HG02870 (cell line): ENCODE data around the gene CHTF18.
A peak's percentile ranks its signal among the peaks of the same experiment; 100 is the strongest.
"Not testable (repeated sequence)": the region's sequence is repeated elsewhere in the genome, so short reads cannot be mapped to it uniquely, and the experiment has no call there.

Source experiments
- ATAC-seq: cut with Tn5 transposase; IDR thresholded peaks from one replicate; pipeline ENCODE4 v1.9.1; 2021; ENCODE audit warnings: mild to moderate bottlenecking, moderate library complexity; ENCODE audit not compliant: unreplicated experiment

Gene CHTF18

DNA sequence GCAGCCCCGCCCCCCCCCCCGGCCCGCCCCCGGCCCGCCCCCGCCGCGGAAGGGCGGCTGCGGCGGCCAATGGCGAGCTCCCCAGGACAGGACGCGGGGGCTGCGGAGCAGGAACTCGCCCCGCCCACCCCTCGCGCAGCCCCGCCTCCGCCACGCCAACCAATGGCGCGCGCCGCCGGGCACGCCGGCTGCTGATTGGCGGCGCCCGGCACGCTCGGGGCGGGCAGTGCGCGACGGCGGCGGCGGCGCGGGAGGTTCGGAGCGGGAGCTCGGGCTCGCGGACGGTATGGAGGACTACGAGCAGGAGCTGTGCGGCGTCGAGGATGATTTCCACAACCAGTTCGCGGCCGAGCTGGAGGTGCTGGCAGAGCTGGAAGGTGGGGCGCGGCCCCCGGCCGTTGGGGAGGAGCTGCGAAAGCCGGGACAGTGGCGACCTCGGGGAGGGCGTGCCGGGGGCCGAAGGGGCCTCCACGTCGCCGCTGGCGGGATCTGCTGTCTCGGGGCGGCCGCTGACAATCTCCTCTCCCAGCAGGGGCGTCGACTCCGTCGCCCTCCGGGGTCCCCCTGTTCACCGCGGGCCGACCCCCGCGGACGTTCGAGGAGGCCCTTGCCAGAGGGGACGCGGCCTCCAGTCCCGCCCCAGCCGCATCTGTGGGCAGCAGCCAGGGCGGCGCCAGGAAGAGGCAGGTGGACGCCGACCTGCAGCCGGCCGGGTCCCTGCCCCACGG is at the start of gene CHTF18:
Gene CHTF18 (plus strand): TSS at position 222 of the 728 bp plus-strand sequence. CDS start 65 bp downstream, at position 287.
- ATAC-seq, result peak; percentile 69

DNA sequence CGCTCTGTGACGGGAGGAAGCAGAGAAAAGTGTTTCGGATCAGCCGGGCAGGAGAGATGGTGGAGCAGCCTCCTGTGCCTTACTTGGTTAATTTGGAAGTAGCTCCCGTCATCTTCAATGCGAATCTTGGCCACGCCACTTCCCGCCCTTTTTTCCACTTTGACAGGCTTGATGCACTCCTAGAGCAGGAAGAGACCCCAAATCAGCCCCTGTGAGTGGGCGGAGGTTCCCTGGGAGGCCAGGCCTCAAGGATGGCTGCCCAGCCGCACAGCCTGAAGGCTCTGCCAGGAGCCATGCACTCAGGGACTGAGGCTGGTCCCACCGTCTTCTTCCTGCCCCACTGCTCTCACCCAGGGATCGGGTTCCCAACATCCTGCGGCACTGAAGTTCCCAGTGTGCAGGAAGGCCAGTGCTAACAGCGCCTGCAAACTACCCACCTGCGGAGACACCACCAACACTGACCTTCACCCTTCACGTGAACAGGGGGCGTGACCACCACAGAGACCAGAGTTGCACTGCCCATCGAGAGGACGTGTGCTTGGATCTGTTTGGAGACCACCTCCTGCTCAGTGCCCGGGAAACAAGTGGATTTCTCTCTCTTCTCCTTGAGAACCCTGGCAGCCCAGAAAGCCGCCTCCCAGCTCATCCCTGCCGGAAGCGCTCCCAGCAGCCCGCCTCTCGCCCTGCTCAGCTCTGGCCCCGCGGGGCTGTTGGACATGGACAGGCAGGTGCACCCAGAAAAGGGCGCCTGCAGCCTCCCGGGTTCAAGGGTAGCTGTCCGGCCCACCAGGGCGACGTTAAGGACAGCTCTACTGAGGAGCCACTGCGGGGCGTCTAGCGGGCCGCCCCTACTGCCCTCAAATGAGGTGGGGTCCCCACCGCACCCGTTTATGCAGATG is 48.6 kb upstream of the CHTF18 start:
- no peak for ATAC-seq

DNA sequence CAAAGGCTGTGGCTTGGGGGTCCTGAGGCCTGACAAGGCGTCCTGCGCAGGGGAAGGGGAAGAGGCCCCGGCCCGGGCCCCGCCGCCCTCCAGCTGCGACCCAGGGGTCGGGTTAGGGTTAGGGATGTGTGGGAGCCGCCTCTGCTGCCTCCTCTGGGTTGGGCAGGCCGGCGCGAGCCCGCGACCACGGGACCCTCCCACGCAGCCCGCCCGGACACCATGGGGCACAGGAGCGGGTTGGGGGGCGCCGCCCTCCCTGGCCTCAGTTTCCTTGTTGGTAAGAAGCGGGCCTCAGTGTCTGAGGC is 48.0 kb upstream of the CHTF18 start:
- no peak for ATAC-seq

DNA sequence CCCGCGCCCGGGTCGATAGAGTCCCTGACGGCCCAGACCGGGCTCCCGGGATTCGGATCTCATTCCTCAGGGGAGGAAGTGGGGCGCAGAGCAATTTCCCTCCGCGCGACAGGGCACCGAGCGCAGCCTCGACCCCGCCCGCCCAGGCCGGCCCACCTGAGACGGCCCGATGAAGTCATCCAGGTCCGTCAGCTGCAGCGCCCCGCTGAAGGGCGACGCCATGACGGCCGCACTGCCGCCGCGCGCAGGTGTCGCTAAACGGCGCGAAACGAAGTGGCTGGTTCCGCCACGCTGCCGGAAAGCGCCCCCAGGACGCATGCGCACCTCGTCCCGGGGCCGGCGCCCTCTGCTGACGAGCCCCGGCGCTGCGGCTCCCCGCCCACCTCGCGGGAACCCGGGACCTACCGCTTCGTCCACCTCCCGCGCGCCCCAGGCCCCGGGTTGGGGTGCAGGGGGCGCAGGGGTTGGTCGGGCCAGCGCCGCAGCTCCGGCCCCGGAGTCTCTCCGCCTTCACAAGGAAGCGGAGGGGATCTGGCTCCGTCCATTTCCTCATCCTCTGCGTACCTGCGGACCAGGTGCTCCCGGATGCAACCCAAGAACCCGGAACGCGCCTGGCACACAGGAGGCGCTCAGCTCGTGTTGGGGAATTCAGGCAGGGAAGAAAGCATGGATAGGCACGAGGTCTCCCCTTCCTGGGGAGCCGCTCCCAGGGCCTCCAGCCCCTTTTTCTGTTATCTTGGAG is 47.5 kb upstream of the CHTF18 start, which contains the start of gene CIAO3:
Gene CIAO3 (minus strand): TSS at position 234 of the 742 bp plus-strand sequence. CDS start 12 bp downstream, at position 222.
- ATAC-seq, result no peak

DNA sequence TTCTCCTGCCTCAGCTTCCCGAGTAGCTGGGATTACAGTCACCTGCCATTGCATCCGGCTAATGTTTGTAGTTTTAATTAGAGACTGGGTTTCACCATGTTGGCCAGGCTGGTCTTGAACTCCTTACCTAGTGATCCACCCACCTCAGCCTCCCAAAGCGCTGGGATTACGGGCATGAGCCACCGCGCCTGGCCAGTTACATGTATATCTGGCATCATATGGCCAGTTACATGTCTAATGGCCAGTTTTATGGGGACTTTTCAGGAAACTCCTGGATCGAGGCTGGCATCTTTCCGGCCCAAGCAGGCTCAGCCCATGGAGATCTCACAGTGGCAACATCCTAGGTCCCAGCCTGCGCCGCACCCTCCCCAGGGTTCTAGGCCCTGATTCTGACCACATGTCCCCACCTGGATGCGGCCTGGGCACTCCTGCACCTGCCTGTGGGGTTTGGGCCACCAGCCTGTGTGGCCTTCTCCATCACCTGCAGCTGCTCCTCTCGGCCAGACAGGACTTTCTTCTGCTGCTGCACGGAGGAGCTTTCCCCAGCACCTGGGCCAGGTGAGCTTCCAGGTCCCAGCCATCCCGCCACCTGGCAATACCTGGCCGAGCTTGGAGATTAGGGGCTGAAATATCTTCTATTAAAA is 46.3 kb upstream of the CHTF18 start:
- no peak for ATAC-seq

DNA sequence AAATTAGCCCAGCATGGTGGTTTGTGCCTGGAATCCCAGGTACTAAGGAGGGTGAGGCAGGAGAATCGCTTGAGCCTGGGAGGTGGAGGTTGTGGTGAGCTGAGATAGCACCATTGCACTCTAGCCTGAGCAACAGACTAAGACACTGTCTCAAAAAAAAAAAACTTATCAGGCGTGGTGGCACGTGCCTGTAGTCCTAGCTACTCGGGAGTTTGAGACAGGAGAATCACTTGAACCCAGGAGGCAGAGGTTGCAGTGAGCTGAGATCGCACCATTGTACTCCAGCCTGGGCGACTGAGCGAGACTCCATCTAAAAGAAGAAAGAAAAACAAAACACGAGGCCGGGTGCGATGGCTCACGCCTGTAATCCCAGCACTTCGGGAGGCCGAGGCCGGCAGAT is 45.5 kb upstream of the CHTF18 start:
- not testable (repeated sequence) for ATAC-seq

DNA sequence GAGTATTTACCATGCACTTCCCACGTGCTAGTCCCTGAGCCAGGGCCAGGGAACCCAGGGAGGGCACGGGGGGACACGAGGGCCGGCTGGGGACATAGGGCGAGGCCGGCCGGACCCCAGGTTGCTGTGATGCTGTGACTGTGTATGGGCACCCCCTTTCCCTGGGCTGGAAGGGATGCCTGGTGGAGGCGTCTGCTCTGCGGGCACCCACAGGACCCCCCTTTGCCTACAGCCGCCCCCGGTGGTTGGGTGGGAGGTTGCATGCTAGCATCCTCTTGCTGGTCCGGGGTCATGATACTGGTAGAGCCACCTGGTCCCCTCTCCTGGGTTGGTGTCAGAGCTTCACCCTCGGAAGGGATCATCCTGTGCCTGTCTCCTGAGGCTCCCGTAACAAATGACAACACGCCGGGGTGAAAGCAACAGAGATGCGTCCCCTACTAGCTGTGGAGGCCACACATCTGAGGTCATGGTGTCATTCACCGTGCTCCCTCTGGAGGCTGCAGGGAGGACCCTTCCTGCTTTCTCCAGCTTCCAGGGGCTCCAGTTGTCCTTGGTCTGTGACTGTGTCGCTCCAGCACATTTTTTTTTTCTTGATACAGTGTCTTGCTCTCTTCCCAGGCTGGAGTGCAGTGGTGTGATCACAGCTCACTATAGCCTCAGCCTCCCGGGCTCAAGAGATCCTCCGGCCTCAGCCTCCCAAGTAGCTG is 44.5 kb upstream of the CHTF18 start:
- no peak for ATAC-seq

DNA sequence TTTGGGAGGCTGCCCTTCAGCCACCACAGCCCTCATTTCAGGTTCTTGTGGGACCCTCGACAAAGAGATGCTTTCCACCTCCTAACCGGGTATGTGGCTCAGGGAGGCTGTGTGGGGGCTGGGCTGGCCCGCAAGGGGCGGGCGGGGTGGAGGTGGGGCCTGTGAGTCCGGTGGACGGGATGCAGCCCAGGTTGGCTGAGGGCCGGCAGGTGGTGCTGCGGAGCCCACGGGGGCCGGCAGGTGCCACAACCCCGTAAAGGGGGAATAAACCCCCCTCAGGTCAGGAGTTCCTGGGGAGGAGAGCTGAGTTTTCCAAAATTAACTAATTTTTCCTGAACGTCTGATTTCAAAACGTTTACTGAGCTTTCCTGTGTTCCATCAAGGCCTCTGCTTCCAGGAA is 42.7 kb upstream of the CHTF18 start:
- no peak for ATAC-seq

DNA sequence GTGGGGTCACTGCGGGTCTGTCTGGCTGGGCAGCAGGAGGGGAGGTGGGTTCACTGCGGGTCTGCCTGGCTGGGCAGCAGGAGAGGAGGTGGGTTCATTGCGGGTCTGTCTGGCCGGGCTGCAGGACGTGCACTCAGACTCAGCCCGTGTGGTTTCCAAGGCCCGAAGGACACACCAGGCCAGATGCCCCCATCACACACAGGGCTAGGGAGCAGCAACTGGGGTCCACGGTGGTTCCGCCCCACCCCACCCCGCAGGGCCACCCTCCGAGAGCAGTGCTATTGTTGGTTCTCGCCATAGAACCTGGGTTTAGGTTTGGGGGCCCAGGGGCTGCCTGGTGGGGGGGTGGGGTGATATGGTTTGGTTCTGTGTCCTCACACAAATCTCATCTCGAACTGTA is 41.8 kb upstream of the CHTF18 start:
- ATAC-seq, result no peak

DNA sequence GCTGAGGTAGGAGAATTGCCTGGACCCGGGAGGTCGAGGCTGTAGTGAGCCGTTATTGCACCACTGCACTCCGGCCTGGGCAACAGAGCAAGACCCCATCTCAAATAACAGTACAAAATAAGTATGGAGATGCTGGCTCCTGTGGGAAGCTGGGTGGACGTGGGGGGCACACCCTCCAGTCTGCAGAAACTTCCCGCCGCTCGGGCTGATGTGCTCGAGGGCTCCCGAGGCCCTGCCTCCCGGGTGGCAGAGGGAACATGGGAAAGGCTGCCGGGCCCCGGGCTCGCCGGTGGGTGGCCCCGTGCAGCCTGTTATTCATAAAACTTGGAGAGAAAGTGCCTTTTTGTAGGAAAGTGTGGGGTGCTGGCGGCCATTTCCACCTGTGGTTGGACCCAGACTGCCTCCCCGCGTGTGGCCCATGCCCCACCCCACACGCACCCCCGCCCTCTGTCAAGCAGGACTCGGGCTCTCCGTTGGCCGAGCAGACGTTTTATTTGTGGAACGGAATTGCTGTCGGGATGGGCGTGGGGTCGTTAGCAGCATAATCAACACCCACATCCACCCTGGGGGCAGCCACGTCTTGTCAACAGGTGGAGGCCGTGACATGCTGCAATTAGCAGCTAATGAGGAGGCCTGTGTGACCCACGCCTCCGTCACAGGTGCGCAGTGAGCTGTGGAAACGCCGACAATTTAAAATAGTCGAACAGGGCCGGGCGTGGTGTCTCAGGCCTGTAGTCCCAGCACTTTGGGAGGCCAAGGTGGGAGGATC is 40.3 kb upstream of the CHTF18 start:
- no peak for ATAC-seq

DNA sequence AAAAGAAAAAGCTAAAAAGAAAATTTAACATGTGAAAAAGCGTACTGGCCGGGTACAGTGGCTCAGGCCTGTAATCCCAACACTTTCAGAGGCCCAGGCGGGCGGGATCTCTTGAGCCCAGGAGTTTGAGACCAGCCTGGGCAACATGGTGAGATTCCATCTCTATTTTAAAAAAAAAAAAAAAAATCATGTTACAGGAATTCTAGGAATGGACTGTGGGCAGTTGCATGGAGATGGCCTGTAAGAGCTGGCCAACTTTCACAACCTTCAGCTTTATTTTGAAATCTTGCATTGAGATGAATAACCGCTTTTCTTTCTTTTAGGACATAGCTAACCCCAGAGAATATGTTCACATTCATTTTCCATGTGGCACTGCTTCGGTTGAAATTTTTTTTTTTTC is 39.4 kb upstream of the CHTF18 start:
- no peak for ATAC-seq

DNA sequence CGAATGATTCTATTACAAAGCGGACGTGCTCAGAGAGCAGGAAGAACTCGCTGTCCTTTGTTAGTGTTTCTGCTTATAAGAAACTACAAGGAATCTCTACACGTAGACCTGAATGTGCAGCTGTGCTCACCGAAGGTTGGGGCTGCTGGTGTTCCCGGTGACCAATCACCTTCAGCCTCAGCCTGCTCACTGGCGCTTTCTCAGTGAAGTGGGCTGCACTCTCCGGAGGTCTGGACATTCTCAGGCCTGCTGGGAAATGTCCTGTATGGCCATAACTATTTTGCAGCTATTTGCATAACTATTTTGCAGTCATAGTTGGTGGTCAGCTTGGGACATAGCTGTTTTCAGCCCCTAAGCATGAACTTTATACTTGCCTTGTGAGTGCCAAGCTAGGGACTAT is 37.9 kb upstream of the CHTF18 start:
- no peak for ATAC-seq

DNA sequence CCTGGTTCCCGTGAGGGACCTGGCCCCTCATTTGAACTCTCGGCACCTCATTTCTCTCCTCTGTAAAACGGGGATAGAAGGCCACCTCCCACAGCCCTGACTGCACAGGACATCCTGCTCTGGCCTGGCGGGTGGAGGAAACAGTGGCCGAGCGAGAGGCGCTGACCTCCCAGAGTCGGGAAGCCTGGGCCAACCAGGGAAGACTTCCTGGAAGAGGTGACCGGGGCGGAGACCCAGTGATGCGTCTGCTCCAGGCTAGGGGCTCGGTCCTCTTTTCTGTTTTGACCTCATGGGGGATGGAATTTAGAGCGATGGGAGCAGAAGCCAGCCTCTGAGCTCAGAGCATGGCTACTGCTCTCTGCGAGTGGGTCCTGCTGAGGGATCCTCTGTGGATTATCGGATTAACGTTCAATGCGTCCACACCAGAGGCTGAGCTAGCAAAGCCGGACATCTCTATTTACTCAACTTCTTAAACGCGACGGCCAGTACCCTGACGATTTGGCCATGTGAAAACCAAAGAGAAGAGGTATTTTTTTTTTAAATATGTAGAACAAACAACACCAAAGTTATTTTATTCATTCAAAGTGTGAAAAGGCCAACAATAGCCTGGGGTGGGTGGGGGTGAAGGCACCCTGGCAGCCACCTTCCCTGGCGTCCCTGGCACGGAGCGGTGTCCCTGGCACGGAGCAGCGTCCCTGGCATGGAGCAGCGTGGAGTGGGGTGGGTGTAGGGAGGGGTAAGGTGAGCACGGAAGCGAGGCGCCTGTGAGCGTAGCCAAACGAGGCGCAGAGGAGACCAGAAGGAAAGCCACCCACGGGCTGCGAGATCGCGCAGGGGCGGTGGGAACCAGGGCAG is 37.0 kb upstream of the CHTF18 start:
- no peak for ATAC-seq

DNA sequence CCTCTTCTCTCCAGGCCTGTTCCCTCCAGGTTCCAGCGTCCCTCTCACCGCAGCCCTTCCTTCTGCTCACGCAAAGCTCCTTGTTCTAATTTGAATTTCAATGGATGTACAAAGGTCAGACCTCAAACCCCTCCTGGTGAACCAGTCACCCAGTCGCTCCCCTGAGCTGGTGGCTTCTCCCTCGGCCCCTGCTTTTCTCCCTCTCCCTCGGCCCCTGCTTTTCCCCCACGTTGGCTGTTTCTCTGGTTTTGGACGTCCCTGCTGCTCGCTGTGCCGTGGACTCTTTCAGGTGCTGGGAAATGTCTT is 36.5 kb upstream of the CHTF18 start:
- no peak for ATAC-seq

DNA sequence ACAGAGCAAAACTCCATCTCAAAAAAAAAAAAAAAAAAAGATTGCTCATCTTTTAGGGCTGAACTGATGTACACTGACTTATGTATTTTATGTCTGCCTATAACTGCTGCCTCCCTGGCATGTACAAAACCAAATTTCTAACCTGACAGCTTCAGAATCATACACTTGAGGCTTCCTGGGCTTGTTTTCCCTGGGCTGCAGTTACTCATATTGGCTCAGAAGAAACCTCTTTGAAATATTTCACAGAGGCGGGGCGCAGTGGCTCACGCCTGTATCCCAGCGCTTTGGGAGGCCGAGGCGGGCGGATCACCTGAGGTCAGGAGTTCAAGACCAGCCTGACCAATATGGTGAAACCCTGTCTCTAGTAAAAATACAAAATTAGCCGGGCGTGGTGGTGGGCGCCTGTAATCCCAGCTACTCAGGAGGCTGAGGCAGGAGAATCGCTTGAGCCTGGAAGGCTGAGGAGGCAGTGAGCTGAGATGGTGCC is 34.3 kb upstream of the CHTF18 start:
- ATAC-seq, result not testable (repeated sequence)

DNA sequence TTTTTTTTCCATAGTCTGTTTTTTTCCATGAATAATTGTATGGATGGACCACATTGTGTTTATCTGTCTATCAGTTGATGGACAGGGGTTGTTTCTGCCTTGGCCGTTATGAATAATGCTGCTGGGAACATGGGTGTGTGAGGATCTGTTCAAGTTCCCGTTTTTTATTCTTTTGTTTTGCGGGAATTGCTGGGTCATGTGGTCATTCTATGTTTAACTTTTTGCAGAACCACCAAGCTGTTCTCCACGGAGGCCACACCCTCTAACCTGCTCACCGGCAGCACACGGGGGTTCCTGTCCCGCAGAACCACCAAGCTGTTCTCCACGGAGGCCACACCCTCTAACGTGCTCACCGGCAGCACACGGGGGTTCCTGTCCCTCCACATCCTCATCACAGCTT is 33.8 kb upstream of the CHTF18 start:
- ATAC-seq, result no peak

DNA sequence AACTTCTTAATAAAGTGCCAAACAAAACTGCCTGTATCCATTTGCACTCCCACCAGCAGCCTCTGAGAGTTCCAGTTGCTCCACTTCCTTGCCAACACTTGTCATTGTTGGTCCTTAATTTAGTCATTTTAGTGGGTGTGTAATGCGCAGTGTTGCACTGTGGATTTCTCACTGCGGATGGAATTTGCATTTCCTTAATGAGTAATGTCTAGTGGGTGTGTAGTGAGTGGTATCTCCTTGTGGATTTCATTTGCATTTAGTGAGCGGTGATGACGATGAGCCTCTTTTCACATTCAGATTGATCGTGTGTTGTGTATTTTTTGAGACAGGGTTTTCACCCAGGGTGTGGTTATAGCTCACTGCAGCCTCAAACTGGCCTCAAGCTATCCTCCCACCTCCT is 32.0 kb upstream of the CHTF18 start:
- ATAC-seq, result no peak

DNA sequence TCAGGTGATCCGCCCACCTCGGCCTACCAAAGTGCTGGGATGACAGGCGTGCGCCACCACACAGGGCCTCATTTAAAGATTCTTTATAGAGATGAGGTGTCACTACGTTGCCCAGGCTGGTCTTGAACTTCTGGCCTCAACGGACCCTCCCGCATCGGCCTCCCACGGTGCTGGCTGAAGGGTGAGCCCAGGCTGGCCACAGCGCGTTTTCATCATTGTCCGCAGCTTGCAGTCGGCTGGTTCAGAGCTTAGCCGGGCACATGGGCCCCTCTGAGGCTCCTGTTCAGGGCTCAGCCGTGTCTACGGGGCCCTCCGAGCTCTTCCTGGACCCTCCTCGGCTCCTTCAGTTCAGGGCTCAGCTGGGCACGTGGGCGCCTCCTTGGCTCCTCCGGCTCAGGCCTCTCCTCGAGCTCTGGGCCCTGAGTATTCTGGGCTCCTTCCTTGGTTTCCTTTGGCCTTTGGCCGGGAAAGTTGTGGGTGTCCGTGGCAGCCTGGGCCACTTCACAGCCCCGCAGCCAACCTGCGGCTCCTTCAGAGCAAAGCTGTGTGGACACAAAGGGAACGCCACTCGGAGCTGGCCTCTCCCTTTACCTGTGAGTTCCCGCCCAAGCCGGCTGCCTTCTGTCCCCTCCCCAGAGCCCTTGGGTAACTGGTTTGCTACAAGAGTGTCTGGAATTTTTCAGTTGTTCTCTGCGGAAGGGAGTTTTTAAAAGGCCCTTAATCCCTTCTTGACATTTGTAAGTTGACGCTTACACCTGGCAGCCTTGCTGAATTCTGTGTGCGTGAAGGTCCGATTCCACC is 29.1 kb upstream of the CHTF18 start:
- no peak for ATAC-seq
